HG03457 (cell line): ENCODE measurements around the gene SYT12.
"Not testable (repeated sequence)": the region's sequence is repeated elsewhere in the genome, so short reads cannot be mapped to it uniquely, and the experiment has no call there.

ENCODE experiments used
- ATAC-seq: cut with Tn5 transposase; IDR thresholded peaks from one replicate; pipeline ENCODE4 v1.9.1; 2021; ENCODE audit warnings: moderate number of reproducible peaks; ENCODE audit not compliant: unreplicated experiment

Gene SYT12

GRCh38 chr11:66992041-66992440, 30.9 kb upstream of the SYT12 start:
- no peak for ATAC-seq

- no peak for ATAC-seq
Measured at GRCh38 chr11:66996609-66997273, 26.2 kb upstream of the SYT12 start.

- ATAC-seq, result no peak
Measured at GRCh38 chr11:66999555-66999954, 23.4 kb upstream of the SYT12 start.

- ATAC-seq, result no peak
Measured at GRCh38 chr11:67001332-67001731, 21.6 kb upstream of the SYT12 start.

DNA sequence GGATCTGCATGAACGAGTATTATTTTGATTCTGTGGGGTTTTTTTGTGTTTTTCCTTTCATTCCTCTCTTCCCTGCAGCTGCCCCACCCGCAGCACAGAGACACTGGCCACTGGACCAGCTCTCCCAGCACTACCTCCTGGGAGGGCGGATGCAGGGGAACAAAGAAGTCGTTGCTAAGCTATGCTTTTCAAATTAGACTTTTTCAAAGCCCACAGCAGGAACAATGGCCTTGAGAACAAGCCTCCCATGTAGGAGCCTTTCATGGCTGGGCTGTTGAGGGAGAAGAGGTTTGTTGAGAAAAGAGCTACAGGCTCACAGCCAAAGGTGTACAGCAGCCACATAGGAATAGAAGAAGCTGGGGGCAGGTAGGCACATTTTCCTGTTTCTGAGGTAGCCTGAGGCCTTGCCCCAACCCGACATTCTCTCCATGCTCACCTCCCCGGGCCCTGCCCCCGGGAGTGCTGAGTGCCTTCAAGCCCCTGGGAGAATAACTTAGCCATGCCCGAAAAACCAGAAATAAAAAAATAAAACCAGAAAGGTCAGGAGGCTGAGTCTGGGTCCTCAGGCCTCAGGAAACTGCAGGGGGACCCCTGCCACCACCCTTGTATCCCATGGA, 20.5 kb upstream of the SYT12 start:
- ATAC-seq, result no peak

GRCh38 chr11:67002921-67003411, 20.0 kb upstream of the SYT12 start:
- no peak for ATAC-seq

- not testable (repeated sequence) for ATAC-seq
Measured at GRCh38 chr11:67005200-67005599, 17.7 kb upstream of the SYT12 start.

GRCh38 chr11:67006029-67006884, 16.7 kb upstream of the SYT12 start:
- no peak for ATAC-seq

- no peak for ATAC-seq
Measured at GRCh38 chr11:67007126-67007525, 15.8 kb upstream of the SYT12 start.

GRCh38 chr11:67010296-67010905, 12.5 kb upstream of the SYT12 start:
- no peak for ATAC-seq

DNA sequence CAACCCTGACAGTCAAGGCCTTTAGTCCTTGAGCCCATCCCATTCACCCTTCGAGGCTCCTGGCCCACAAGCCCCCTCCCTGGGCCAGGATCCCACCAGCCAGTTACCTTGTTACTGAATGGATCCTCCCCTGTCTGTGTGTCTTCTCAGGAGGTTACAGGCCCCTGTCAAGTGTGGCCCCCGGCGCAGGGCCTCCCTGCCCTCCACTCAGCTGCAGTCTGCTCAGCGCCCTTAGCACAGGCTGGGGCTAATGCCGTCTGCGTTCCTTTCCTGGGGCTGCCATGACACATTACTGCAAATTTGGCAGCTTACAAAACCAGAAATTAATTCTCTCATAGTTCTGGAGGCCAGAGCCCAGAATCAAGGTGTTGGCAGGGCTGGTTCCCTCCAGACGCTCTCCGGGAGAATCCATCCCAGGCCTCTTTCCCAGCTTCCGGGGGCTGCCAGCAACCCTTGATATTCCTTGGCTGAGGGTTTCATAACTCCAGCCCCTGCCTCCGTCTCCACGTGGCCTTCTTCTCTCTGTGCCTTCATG, 9.4 kb upstream of the SYT12 start:
- no peak for ATAC-seq

- no peak for ATAC-seq
Measured at GRCh38 chr11:67014343-67014742, 8.6 kb upstream of the SYT12 start.

- ATAC-seq, result no peak
Measured at GRCh38 chr11:67015048-67015447, 7.9 kb upstream of the SYT12 start.

DNA sequence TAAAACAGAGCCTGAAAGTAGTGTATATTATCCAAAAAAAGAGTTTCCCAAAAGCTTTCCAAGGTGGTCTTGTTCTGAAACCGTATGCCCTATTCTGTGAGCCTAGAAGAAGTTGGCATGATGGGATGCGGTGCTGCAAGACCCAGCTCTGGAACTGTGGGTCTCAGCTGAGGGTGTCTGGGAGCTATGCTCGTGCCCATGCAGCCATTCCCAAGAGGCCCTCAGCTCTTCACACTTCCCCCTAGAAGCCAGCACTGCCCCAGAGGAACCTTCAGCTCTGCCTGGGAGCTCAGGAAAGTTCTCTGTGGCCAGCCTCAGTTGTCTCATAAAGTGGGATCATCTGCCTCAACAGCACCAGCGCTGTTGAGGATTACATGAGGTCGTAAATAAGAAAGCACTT, 6.4 kb upstream of the SYT12 start:
- ATAC-seq, result no peak

GRCh38 chr11:67020949-67021348, 2.0 kb upstream of the SYT12 start:
- ATAC-seq, result no peak

DNA sequence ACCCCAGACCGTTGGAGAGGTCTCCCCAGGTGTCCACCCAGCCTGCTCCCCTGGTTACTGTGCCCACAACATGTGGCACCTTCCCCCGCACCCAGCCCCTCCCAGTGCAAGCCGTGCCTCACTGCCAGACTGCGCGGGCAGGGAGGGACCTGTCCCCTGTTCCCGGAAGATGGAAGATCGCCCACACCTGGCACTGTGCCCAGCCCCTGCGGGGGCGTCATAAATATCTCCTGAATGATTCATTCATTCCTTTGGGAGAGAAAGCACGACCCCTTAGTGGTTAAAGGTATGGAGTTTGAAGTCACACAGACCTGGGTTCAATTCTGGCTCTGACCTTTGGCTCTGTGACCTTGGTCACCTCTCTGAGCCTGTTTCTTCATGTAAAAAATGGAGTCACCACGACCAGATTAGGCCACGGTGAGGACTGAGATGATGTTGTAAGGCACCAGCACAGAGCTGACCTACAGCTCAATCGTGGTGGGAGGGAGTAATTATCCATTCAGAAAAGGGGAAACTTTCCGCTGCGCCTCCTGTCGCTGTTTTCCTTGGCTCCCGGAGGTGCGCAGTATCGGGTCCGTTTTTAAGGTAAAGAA, 497 bp upstream of the SYT12 start:
- ATAC-seq, result no peak

DNA sequence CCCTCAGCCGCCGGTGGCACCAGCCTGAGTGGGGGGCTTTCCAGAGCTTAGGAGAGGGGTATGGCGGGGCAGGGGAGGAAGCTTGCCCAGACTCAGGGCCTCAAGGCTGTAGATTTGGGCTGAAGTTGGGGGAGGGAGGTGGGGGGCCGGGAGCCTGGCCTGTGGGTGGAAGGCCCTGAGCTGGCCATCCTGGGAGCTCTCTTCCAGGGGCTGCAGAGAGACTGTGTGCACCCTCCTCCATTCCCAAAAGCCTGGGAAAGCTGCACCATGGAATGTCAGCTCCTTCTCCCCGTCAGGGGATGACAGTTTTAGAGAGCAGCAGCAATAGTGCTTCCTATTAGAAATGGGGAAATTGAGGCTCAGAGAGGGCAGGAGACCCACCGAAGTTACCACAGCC, 1.0 kb downstream of the SYT12 start:
- no peak for ATAC-seq

DNA sequence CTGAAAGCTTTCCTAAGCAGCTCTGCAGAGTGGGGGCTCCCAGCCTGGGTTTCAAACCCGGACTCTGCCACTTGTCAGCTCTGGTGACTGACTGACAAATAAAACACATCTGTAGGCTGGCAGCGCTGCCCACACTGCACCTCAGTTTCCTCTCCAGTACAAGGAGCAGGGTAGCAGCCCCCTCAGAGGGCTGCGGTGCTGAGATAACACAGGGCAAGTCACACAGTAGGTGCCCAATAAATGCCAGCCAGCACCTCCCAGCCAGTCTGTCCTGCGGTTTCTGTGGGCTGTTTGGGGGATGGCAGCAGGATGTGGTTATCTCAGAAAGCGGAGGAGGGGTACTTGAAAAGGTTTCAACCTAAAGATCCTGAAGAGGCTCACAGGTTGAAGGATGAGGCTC, 1.5 kb downstream of the SYT12 start:
- no peak for ATAC-seq

DNA sequence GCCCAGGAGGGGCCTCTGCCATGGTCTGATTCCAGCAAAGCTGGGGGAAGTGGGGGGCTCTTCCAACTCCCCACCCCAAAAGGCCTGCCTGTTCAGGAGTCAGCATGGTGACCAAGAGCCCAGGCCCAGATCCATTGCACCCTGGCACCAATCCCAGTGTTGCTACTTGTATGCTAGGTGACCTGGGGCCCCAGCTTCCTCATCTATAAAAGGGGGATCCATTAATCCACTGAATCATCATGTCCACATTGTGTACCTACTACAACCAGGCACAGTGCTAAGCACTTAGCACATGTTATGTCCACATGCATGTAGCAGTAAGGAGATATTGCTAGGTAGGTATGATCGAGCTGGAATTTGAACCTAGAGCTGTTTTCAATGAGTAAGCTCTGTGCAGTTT, 2.0 kb downstream of the SYT12 start:
- ATAC-seq, result no peak

DNA sequence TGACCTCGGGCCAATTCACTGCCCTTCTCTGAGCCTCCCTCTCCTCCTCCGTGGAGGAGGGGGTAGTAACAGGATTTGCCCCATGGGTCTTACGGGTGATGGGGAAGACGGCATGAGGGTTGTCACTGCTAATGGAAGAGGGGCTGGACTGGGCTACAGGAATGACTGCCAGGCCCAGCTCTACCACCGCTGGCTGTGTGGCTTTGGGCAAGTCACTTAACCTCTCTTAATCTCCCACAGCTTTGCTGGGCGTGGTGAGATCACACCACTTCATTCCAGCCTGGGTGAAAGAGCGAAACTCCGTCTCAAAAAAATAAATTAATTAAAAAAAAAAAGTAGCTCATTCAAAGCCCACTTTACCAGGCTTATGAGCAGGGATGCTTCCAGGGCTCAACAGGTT, 2.8 kb downstream of the SYT12 start:
- no peak for ATAC-seq

DNA sequence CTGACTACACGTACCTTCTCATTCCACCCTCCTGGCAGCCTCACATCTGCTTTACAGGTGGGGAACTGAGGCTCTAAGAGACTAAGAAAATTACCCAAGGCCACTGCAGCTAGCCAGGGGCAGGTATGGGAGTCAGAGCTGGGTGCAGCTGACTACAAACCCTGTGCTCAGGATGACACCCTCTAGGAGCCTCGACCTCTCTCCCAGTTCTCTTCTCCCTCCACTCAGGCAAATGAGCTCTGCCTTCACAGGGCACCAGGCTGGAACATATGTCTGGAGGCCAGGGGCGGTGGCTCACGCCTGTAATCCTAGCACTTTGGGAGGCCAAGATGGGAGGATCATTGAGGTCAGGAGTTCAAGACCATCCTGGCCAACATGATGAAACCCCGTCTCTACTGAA, 4.0 kb downstream of the SYT12 start:
- no peak for ATAC-seq
